Skeletal muscle tissue (tissue), 4 donors: ENCODE data around the gene LRRC1. TPM values are rescaled to one million over a fixed set of nuclear protein-coding genes. Genes with fewer than 3 reads are reported as not detected.

Experiments used
- H3K27ac ChIP-seq: one replicate; pipeline ENCODE4 v1.7.0; 2013; ENCODE audit warnings: mild to moderate bottlenecking, low read depth, low read length, inconsistent platforms
- H3K27me3 ChIP-seq, 3 donors: one replicate each; pipeline ENCODE4 v1.7.0; 2013; ENCODE audit warnings: low read length in 3 of 3; ENCODE audit not compliant: control insufficient read depth in 3 of 3, insufficient read depth in 3 of 3
- H3K36me3 ChIP-seq, 3 donors: one replicate each; pipeline ENCODE4 v1.7.0; 2013; ENCODE audit warnings: low read length in 3 of 3; ENCODE audit not compliant: control insufficient read depth in 3 of 3, insufficient read depth in 3 of 3
- H3K4me1 ChIP-seq, 3 donors: one replicate each; pipeline ENCODE4 v1.7.0; 2013; ENCODE audit warnings: low read length in 3 of 3, mild to moderate bottlenecking in 3 of 3; ENCODE audit not compliant: control insufficient read depth in 3 of 3, insufficient read depth in 3 of 3
- H3K4me3 ChIP-seq, 3 donors: one replicate each; pipeline ENCODE4 v1.7.0; 2013; ENCODE audit warnings: low read length in 3 of 3
- H3K9ac ChIP-seq, 3 donors: one replicate each; pipeline ENCODE4 v1.7.0; 2013; ENCODE audit warnings: low read length in 3 of 3, mild to moderate bottlenecking in 3 of 3, moderate library complexity in 2 of 3, low read depth in 1 of 3
- H3K9me3 ChIP-seq, 3 donors: one replicate each; pipeline ENCODE4 v1.7.0; 2013; ENCODE audit warnings: low read length in 3 of 3; ENCODE audit not compliant: control insufficient read depth in 3 of 3
- total RNA-seq: library from RNA; depleted of rRNA; stranded (reverse); fragments of >200 nt; gene quantifications from one replicate; pipeline ENCODE4 v1.2.3, GENCODE V29; 2014
- donor health status: Osteomylitis.

Gene LRRC1
- total RNA-seq, 1 donor from 2014 or later, result 3.7 TPM

DNA sequence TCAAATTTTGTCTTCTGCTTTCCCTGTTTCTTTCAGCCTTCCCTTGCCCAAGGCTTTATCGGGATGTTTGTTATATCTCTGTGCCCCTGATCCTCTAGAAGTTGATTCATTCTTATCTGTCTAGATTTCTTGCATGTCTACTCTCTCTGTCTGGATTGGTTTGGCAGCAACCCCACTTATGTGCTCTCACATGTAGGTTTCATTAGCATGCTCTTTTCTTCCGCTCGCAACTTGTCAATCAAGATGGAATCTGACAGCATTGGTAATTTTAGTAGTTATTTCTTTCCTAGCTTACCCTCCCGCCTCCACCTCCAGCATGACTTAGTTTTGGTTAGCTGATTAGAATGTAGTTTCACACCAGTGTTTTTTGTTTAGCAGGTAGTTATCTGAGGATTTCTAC lies 39.3 kb downstream of the LRRC1 start:
- Histone ChIP-seq H3K27me3 (no peaks in the 10 kb centered on the region), H3K27ac (no peak overlapping the region), H3K4me1 (no peaks in the 10 kb centered on the region), H3K9me3 (no peaks in the 10 kb centered on the region), H3K4me3 (no peak overlapping the region), H3K36me3 (no peaks in the 10 kb centered on the region), H3K9ac (no peak overlapping the region)

DNA sequence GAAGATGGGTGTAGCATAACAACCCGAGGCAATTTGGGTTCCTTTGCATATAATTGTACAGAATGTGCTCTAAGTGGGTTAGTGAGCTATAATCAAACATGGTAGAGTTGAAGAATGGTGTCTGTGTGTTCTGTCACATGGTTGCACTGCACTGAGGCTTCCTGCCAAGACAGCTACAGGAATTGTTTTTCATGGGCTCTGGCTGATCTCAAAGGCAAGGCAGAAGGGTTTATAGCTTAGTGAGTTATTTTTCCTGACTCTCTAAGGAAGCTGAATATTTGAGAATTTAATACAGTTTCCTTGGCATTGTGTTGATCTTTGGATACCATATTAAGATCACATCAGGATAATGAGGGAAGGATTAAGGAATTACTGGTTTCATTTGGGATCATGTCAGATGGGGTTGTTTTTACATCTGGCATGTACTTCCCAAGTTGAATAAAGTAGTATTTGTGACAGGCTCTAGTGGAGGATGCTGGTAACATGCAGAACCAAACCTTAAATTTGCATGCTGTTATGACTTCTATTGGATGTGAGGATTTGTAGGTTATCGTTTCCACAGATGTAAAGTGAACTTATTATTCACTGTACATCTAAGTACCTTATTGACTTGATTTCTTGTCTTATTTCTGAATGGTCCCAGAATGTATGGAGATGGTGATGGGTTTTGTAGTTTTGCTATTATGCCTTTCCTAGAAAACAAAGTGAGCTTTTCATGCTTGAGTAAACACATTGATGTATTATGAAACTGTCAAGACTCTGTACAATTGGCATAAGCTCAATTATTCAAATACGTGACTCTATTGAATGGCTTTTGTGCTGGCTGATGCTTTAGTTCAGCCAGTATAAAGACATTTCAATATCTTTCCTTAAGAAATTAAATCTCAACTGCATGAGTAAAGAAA lies 43.3 kb downstream of the LRRC1 start:
- H3K9me3 ChIP-seq, result no peaks in the 10 kb centered on the region
- H3K27me3 ChIP-seq, result no peaks in the 10 kb centered on the region
- no peaks in the 10 kb centered on the region for H3K36me3 ChIP-seq
- H3K9ac ChIP-seq, result no peak overlapping the region
- H3K27ac ChIP-seq, result no peak overlapping the region
- H3K4me1 ChIP-seq, result no peaks in the 10 kb centered on the region
- no peak overlapping the region for H3K4me3 ChIP-seq

DNA sequence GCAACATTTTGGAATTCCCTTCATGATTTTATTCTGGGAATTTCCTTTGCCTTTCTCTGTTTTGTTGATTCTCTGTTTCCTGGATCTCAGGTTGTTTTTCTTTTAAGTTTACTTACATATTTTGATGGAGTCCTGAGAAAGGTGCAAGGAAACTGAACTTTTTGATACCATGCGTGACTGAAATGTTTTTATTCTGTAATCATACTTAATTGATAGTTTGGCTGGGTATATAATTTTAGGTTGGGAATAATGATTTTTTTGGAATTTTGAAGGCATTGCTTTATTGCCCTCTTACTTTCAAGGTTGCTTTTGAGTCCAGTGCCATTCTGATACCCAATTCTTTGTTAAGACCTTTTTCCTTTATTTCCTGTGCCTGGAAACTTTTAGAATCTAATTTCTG lies 45.2 kb downstream of the LRRC1 start:
- H3K9me3 ChIP-seq, result no peaks in the 10 kb centered on the region
- no peaks in the 10 kb centered on the region for H3K36me3 ChIP-seq
- no peaks in the 10 kb centered on the region for H3K4me1 ChIP-seq
- H3K27ac ChIP-seq, result no peak overlapping the region
- no peaks in the 10 kb centered on the region for H3K27me3 ChIP-seq
- no peak overlapping the region for H3K9ac ChIP-seq
- H3K4me3 ChIP-seq, result no peak overlapping the region

DNA sequence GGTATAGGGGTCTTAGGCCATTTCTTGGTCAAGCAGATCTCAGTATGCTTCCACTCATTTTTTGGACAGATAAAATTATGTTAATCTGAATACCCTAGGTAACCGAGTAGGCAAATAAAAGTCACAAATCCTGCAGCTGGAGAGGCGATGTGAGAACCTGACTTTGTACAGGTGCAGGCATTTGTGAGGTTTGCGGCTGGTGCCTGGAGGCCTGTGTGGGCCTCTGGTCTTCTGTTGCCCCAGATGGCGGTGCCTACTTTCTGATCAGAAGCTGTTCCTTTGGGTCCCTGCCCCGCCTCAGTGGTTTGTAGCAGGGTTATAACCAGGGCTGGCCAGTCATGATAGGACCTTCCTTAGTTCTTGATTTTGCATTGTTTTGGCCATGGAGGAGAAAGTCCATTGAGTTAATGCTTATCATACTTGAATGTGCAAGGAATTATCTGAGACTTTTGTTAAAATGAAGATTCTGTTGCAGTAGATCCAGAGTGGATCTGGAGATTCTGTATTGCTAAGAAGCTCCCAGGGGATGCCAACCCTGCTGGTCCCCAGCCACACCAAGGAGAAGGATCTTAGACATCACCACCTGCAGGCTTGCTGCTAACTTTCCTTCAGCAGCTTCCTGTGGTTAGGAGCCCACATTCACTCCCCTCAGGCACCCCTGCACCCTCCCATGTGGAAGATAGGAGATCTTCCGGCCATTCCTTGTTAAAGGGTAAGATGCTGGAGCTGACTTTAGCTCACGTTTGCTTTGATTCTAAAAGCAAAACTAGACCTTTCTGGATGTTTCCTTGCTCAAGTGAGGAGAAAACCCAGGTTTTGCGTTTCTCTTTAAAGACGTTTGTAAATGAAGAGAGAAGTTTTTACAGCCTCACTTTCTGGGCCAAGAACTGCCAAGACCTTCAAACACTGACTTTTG lies 50.7 kb downstream of the LRRC1 start:
- Histone ChIP-seq H3K4me3 (no peak overlapping the region), H3K27ac (no peak overlapping the region), H3K36me3 (no peaks in the 10 kb centered on the region), H3K27me3 (no peaks in the 10 kb centered on the region), H3K9ac (no peak overlapping the region), H3K9me3 (no peaks in the 10 kb centered on the region), H3K4me1 (no peaks in the 10 kb centered on the region)

DNA sequence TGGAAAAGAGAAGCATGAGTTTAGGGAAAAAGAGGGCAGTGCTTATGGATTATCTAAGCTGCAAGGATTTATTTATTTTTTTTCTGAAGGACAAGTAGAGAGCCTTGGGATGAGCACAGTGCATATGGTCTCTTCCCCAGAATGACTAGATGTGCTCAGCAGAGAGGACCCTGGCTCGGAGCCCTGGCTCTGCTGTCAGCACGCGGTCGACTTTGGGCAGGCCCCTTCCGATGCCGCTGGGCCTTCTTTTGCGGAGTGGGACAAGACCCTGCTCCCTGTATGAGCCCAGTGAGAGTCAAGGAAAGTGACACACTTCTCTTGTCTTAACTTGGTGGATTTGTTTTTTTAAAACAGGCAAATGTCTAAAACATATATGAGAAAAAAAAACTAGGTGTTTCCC lies 51.4 kb downstream of the LRRC1 start:
- Histone ChIP-seq H3K27me3 (no peaks in the 10 kb centered on the region), H3K9ac (no peak overlapping the region), H3K4me1 (no peaks in the 10 kb centered on the region), H3K27ac (no peak overlapping the region), H3K4me3 (no peak overlapping the region), H3K36me3 (no peaks in the 10 kb centered on the region), H3K9me3 (no peaks in the 10 kb centered on the region)

DNA sequence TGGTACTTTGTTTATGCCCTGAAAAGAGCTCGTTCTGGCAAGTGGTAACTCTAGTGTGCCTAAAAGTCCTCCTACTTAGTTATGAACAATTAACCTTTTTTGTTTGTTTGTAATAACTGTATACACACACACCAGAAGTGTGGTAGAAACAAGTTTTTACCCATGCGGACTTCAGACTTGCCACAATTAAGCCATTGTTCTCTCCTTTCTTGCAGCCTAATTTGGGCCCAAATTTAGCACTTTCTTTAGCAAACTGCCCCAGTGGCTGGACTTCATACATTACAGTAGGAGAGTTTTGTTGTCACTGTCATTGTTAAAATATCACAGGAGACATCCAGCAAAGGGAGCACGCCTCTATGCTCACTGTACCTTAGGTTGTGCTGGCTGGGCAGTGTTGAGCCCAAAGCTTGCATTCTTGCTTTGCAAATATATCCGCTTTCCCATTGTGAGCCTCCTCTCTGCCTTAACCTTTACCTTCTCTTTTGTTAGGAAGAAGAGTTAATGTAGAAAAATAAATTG lies 53.0 kb downstream of the LRRC1 start:
- Histone ChIP-seq H3K27me3 (no peaks in the 10 kb centered on the region), H3K36me3 (no peaks in the 10 kb centered on the region), H3K9me3 (no peaks in the 10 kb centered on the region), H3K4me1 (no peaks in the 10 kb centered on the region), H3K27ac (no peak overlapping the region), H3K4me3 (no peak overlapping the region), H3K9ac (no peak overlapping the region)

DNA sequence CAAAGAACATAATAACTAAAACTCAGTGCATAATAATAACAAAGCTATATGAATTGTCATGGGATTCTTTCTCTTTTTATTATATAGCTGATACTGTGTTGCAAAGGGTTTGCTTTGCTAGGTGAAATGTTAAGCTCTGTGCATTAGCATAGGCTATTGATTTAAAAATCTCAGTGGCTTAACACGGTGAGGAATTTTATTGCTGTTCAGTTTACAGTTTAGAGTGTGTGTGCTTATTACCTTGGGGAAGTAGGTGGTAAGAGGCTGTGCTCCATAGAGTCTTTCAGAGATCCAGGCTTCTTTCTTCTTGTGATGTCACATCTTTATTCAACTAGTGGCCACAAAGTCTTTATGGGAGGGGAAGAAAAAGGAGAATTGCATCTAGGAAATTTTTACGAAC lies 55.7 kb downstream of the LRRC1 start:
- no peaks in the 10 kb centered on the region for H3K9me3 ChIP-seq
- H3K27ac ChIP-seq, result no peak overlapping the region
- no peaks in the 10 kb centered on the region for H3K27me3 ChIP-seq
- no peak overlapping the region for H3K9ac ChIP-seq
- no peaks in the 10 kb centered on the region for H3K36me3 ChIP-seq
- no peak overlapping the region for H3K4me3 ChIP-seq
- no peaks in the 10 kb centered on the region for H3K4me1 ChIP-seq

DNA sequence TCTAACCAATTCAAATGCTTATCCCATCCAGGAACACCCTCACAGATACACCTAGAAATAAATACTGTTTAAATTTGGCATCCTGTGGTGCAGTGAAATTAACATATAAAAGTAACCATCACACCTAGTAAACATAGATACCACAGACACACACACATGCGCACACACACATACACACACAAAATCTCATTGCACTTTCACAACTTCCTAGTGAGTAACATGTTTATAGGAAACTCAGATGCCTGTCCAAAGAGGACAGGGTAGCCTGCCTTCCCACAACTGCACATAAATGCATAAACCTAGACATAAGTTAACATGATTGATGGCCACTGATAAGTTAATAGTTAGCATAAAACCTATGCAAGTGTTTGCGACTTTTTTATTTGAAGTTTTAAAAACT lies 56.8 kb downstream of the LRRC1 start:
- H3K4me1 ChIP-seq, result peaks cover 0 to 3% (median 0%) of the 10 kb centered on the region in 3 donors
- H3K4me3 ChIP-seq, result no peak overlapping the region
- no peaks in the 10 kb centered on the region for H3K36me3 ChIP-seq
- no peaks in the 10 kb centered on the region for H3K27me3 ChIP-seq
- no peak overlapping the region for H3K9ac ChIP-seq
- no peak overlapping the region for H3K27ac ChIP-seq
- no peaks in the 10 kb centered on the region for H3K9me3 ChIP-seq

DNA sequence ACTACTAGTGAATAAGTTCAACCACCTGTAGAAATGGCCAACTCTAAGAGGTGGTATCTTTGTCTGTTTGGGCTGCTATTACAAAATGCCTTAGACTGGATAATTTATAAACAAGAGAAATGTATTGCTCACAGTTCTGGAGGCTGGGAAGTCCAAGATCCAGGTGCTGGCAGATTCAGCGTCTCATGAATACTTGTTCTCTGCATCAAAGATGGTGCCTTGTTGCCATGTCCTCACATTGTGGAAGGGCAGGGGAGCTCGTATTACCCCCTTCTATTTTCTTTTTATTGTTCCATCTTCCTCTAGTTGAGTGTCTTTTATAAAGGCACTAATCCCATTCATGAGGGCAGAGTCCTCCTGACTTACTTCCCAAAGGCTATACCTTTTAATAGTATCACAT lies 58.0 kb downstream of the LRRC1 start:
- H3K4me1 ChIP-seq, result peaks cover 0 to 3% (median 0%) of the 10 kb centered on the region in 3 donors
- no peak overlapping the region for H3K9ac ChIP-seq
- no peak overlapping the region for H3K27ac ChIP-seq
- H3K36me3 ChIP-seq, result no peaks in the 10 kb centered on the region
- no peaks in the 10 kb centered on the region for H3K9me3 ChIP-seq
- no peaks in the 10 kb centered on the region for H3K27me3 ChIP-seq
- no peak overlapping the region for H3K4me3 ChIP-seq
